GM19468 (cell line): ENCODE data around the gene MYO1D.

Experiments
- ATAC-seq: cut with Tn5 transposase; IDR thresholded peaks from one replicate; pipeline ENCODE4 v1.9.1; 2021; ENCODE audit warnings: mild to moderate bottlenecking, moderate library complexity, moderate number of reproducible peaks; ENCODE audit not compliant: unreplicated experiment; ENCODE audit errors: extremely low read depth

Gene MYO1D

GRCh38 chr17:32497431-32498205 is 379.3 kb downstream of the MYO1D start:
- no peak for ATAC-seq

GRCh38 chr17:32496395-32497073 is 380.4 kb downstream of the MYO1D start:
- no peak for ATAC-seq

GRCh38 chr17:32495359-32496231 is 381.3 kb downstream of the MYO1D start:
- no peak for ATAC-seq

GRCh38 chr17:32494621-32495358 is 382.1 kb downstream of the MYO1D start:
- no peak for ATAC-seq

- no peak for ATAC-seq
These were observed 382.9 kb downstream of the MYO1D start for GRCh38 chr17:32493976-32494513.

GRCh38 chr17:32493571-32493970 is 383.4 kb downstream of the MYO1D start:
- ATAC-seq, result no peak

- ATAC-seq, result no peak
These were observed 384.2 kb downstream of the MYO1D start for GRCh38 chr17:32492648-32493289.

GRCh38 chr17:32492264-32492589 is 384.7 kb downstream of the MYO1D start:
- no peak for ATAC-seq

GRCh38 chr17:32491371-32492263 is 385.3 kb downstream of the MYO1D start:
- ATAC-seq, result no peak

GRCh38 chr17:32490101-32490482 is 386.8 kb downstream of the MYO1D start:
- ATAC-seq, result no peak

- no peak for ATAC-seq
These were observed 387.4 kb downstream of the MYO1D start for GRCh38 chr17:32489320-32490100.

- no peak for ATAC-seq
These were observed 388.2 kb downstream of the MYO1D start for GRCh38 chr17:32488604-32489180.

GRCh38 chr17:32488177-32488542 is 388.8 kb downstream of the MYO1D start:
- ATAC-seq, result no peak

- no peak for ATAC-seq
These were observed 389.3 kb downstream of the MYO1D start for GRCh38 chr17:32487473-32488176.

- ATAC-seq, result peak; percentile 6
These were observed 390.0 kb downstream of the MYO1D start, which contains the start of gene CDK5R1 for GRCh38 chr17:32486701-32487472. CDK5R1 (plus strand) TSS chr17:32486993; CDS start chr17:32487621, 628 bp downstream.

GRCh38 chr17:32486111-32486700 is 390.7 kb downstream of the MYO1D start:
- ATAC-seq, result peak; percentile 14
